Activated CD8-positive, alpha-beta memory T cell treated with anti-CD3 and anti-CD28 coated beads, Interleukin-2, amount 50 U/mL, for 48 hours (primary cell): ENCODE measurements around the gene SLC29A4.
"Not testable (repeated sequence)": the region's sequence is repeated elsewhere in the genome, so short reads cannot be mapped to it uniquely, and the experiment has no call there.

Experiments used
- DNase-seq: peaks from one replicate; pipeline ENCODE4 v3.0.0-alpha.2; 2020

The SLC29A4 gene, protein sequence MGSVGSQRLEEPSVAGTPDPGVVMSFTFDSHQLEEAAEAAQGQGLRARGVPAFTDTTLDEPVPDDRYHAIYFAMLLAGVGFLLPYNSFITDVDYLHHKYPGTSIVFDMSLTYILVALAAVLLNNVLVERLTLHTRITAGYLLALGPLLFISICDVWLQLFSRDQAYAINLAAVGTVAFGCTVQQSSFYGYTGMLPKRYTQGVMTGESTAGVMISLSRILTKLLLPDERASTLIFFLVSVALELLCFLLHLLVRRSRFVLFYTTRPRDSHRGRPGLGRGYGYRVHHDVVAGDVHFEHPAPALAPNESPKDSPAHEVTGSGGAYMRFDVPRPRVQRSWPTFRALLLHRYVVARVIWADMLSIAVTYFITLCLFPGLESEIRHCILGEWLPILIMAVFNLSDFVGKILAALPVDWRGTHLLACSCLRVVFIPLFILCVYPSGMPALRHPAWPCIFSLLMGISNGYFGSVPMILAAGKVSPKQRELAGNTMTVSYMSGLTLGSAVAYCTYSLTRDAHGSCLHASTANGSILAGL

DNA sequence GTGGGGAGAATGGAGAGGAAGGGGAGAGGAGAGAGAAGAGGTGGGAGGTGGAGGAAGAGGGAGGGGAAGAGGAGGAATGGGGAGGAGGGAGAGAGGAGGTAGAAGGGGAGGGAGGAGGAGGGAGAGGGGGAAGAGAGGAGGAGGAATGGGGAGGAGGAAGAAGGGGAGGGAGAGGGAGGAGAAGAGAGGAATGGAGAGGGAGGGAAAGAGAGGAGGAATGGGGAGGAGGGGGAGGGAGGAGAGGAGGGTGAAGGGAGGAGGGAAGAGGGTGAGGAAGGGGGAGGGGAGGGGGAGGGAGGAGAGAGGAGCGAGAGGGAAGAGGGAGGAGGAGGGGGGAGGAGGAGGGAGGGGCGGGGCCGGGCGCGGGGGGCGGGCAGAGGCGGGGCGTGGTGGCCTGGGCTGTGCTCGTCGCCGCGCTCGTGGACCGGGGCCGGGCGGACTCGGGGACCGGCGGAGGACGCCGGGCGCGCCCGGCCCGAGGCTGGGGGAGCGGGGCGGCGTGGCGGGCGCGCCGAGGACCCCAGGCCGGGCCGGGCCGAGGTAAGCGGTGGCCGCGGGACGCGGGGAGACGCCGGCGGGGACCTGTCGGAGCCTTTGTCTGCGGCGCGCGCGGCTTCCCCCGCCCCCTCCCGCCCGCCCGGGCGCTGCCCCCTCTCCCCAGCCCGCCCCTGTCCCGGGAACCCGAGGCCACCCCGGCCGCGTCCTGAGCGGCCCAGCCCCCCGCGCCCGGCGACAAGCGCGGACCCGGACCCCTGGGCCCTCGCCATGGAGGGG, at the start of gene SLC29A4:
Gene SLC29A4, plus strand, starts transcription at position 401 of the 774 bp plus-strand sequence. CDS start 4,874 bp downstream, outside the sequence.
- no peak for DNase-seq

DNA sequence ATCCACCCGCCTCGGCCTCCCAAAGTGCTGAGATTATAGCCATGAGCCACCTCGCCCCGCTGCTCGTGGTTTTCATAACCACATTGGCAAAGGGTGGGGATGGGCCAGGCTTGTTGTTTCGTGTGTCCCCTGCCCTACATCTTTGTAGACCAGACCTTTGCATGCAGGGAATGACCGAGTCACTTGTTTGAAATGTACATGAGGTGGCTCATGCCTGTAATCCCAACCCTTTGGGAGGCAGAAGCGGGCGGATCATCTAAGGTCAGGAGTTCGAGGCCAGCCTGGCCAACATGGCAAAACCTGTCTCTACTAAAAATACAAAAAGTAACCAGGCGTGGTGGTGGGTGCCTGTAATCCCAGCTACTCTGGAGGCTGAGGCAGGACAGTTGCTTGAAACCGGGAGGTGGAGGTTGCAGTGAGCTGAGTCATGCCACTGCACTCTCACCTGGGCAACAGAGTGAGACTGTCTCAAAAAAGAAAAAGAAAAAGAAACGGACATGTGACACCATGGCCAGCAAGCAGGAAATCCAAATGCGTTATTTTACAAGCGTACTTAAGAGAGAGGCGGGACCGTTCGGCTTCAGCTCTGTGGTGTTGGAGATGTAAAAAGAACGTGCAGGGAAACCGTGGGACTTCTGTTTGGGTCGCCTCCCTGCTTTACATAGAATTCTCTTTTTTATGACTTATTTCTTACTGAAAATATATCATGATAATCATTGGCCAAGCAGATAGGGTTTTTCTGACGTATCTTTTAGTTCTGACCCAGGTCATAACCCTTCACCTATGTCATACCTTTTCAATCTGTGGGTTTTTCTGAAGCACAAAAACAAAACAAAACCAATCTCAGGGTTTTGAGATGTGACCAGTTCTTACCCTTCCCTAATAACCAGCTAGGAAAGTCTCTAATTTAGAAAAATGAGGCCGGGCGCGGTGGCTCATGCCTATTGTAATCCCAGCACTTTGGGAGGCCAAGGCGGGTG, 47.6 kb upstream of the SLC29A4 start:
- no peak for DNase-seq

DNA sequence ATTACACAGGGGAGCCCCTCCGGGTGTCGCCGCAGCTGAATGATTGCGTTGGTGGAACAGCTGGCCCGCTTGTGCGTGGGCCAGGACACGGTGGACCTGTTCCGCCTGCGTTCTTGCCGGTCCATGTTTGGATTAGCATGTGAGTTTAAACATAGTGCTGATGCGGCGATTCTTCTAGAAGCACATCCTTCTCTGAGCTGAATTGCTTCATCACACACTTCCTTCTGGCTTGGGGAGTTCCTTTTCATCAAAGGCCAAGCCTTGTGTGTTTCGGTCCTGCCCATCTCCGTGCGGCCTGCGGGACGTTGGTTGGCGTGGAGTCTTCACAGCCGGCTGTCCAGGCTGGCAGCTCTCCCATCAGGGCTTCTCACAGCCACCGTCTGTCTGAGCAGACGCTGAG, 45.5 kb upstream of the SLC29A4 start:
- no peak for DNase-seq

DNA sequence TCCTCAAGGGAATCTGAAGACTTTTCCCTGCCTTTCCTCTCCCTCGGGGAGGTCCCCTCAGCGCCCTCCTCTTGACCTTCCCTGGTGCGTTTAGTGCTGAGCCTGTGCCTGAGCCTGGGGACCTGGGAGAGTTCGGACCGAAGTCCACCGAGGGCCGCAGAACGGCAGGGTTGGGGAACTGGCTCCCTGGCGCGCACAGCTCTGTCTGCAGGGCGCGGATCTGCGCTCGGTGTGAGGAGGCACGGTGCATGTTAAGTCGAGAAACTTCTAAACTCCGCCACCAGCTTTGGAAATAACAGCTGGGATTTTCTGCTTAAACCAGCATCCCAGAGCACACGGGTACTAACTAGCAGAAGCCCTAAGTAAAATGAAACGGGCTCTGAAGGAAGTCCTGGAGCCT, 44.2 kb upstream of the SLC29A4 start:
- DNase-seq = no peak

DNA sequence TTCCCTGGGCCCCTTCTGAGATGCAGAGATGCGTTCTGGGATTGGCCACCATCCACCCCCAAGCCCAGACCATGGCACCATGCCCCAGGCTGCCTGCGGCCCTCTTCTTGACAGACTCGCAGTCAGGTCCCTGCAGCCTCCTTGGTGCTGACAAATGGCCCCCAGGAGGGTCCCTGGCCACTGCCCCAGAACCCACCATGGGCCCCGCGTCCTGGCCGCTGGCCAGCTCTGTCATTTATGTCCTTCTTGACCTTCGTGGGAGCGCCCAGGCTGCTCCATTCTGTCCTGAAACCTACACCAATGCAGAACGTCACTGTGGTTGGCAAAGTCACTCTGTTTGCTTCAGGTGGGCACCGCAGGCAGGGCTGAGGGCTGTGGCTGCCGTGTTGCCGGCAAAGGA, 39.5 kb upstream of the SLC29A4 start:
- no peak for DNase-seq

DNA sequence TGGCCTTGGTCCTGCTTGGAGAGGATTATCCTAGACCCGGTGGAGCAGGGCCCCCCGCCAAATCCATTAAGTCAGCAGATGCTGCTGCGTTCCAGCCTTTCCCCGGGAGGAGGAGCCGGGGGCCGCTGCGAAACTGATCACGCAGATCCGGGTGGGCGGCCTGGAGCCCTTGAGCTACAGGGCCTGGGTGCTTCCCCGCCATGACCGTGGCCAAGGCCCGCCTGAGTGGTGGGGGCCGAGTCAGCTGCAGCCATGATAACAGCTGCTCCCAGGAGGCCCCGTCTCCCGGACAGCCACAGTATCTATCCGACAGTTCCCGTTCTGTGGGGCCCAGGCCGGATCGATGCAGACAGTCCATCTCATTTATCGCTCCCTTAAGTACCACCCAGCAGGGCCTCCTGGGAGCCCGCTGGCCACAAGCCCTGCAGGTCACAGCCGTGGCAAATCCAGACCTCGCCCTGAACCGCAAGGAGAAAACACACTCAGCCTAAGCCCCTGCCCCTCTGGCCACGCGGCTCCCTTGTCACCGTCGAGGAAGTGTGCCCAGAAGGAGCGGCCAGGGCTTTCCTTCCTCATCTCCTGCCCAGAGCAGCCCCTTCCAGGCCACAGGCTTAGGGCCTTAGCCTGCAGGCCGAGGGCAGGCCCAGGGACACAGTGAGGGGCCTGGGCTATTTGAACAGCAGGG, 34.4 kb upstream of the SLC29A4 start:
- DNase-seq = no peak

DNA sequence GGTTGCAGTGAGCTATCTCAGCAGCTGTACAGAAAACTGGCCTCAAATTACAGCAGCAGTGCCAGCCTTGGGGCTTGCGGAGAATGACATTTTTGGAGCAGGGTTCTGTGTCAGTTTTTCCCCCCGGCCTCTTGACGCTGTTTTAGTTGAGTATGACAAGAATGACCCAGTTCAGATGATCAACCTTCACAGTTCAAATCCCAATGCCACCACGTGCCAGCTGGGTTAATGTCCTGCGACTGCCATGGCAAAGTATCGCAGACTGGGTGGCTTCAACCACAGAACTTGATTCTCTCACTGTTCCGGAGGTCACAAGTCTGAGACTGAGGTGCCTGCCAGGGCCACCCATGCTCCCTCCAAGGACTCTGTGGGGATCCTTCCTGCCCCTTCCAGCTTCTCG, 32.0 kb upstream of the SLC29A4 start:
- not testable (repeated sequence) for DNase-seq

DNA sequence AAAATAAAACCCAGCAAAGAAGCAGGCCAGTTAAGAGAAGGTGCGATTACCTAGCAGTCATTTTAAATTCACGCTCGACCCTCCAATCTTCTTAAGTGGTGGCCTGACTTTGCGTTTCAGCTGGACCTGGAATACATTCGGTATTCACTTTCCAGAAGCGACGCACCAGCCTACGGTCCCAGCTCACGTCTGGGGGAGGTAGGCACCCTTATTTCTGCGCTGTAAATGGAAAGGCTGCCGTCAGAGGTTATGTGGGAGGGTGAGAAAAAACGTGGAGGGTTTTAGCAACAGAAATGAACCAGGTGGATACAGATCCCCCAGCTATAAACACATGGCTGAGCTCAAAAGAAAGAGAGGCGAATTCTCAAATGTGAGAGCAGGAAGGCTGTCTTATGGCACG, 29.2 kb upstream of the SLC29A4 start:
- DNase-seq = not testable (repeated sequence)

DNA sequence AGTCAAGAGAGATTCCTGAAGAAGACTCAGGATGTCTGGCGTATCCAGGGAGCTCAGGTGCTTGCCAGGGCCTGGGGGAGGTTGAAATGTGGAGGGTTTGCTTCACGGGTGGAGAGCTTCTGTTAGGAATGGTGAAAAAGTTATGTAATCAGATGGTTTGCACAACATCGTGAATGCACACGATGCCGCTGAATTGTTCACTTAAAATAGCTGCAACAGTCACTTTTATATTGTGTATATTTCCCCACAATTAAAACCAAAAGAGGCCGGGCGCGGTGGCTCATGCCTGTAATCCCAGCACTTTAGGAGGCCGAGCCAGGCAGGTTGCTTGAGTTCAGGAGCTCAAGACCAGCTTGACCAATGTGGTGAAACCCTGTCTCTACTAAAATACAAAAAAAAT, 28.4 kb upstream of the SLC29A4 start:
- DNase-seq = not testable (repeated sequence)

DNA sequence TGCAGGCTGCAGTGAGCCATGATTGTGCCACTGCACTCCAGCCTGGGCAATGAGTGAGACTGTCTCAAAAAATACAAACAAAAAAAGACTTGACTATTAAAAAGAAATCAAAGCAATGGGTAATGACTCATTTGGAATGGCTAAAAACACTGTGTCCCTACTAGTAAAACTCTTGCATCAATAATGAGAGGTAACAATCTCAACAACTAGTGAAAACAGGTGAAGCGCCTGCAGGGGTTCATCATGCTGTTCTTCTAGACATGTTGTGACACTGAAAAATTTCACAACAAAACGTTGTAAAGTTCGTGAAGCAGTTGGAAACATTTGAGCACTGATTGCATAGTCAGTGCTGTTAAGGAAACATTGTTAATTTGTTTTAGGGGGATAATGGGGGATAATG, 26.9 kb upstream of the SLC29A4 start:
- DNase-seq = no peak

DNA sequence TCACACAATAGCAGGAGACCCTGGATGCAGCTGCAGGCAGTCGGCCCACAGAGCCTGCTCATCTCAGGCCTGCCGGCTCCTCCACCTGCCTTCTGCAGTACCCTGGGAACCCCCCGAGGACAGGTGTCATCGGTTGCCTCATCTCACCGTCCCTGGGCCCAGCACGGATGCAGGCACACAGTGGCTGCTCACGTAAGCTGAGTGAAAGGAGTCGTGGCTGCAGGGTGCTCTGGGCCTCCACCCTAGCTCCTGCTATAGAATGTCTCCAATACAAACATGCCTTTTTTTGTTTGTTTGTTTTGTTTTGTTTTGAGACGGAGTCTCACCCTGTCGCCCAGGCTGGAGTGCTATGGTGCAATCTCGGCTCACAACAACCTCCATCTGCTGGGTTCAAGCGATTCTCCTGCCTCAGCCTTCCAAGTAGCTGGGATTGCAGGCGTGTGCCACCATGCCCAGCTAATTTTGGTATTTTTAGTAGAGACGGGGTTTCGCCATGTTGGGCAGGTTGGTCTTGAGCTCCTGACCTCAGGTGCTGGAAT, 22.1 kb upstream of the SLC29A4 start:
- DNase-seq = not testable (repeated sequence)

DNA sequence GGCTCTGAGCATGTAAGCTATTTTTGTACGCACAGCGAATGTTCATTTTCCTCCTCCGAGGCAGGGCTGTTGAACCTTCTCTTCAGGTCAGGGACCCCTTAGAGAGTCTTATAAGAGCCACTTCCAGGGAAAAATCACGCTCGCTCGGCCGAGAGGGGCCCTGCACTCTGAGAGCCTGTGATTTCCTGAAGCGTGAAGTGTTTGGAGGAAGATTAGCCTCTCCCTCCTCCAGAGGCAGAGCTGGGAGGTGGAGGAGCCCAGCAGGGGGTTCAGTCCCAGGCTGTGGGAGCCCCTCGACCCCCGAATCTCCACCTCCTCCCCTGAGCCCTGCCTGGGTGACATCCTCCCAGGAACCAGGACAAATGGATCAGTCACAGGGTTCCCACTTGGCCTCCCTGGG, 19.7 kb upstream of the SLC29A4 start:
- not testable (repeated sequence) for DNase-seq

DNA sequence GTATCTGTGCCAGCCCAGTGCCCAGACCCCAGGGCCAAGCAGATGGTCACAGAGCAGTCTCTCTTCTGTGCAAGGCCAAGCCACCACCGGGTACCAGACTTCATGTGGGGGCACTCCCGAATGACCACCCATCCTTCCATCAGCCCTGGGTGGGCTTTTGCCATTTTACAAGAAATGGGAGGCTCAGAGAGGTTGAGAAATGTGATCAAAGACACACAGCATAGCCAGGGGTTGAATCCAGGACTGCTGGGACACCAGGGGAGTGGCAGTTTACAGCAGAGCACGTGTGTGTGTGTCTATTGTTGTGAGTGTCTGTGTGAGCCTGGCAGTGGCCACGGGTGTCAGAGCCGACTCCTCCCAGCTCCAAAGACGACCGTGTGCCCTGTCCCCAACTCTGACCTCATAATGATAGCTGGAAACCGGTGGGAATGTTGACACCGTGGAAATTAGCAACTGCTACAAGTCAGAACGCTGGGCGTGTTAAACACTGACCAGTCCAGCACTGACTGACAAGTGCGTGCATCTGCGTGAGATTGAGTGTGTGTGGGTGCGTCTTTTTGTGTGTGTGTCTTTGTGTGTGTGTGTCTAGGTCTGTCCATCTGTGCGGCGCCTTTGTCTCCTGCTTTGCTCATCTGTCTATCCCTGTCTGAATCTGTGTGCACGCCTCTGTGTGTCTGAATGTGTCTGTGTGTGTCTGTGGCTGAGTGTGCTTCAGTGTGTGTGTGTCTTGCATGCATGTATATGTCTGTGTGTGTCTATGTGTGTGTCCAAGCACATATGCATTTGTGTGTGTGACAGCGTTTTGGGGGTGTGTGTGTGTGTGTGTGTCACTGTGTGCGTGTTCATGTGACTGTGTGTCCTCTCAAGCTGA, 17.2 kb upstream of the SLC29A4 start:
- no peak for DNase-seq

DNA sequence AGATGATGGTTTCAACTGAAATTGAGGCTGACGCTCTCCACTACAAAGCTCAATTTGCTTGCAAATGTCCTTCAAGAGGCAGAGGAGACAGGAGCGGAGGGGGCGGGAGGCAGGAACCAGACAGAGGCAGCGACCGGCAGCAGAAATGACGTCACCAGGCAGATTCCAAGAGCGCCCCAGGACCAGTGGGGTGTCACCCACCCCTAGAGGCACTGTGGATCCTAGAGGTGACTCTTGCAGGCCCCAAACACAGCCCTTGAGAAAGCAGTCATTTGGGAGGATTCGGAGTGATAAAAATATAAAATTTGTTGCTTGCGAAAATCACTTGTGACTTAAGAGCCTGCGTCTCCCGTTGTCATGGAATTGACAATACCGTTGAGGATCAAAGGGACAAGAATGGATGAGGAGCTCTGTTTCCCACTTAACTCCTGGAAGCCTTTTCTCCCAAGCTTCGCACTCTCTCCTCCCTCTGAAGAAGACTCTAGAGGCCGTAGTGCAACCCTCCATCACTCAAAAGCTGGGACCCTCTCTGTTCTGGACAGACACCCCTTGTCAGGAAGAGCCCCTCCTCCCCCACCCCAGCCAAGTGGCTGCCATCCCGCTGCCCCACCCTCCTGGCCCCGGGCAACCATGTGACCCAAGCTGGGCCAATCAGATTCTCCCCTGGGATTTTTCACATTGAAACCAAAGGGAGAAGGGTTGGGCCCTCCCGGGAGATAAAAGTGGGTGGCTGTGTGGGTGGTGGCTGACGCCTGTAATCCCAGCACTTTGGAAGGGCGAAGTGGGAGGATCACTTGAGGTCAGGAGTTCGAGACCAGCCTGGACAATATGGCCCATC, 16.3 kb upstream of the SLC29A4 start:
- DNase-seq = no peak

DNA sequence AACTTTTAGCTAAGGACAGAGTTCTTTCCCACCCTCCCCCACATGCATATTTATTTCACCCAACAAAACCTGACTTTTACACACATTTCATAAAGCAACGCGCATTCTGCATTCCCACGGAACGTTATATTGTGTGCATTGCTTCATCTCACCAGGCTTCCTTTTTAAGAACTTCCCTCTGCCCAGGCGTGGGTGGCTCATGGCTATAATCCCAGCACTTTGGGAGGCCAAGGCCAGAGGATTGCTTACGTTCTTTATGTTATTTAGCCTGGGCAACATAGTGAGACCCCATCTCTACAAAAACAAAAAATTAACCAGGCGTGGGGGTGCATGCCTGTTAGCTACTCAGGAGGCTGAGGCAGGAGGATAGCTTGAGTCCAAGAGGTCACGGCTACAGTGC, 14.9 kb upstream of the SLC29A4 start:
- DNase-seq = not testable (repeated sequence)

DNA sequence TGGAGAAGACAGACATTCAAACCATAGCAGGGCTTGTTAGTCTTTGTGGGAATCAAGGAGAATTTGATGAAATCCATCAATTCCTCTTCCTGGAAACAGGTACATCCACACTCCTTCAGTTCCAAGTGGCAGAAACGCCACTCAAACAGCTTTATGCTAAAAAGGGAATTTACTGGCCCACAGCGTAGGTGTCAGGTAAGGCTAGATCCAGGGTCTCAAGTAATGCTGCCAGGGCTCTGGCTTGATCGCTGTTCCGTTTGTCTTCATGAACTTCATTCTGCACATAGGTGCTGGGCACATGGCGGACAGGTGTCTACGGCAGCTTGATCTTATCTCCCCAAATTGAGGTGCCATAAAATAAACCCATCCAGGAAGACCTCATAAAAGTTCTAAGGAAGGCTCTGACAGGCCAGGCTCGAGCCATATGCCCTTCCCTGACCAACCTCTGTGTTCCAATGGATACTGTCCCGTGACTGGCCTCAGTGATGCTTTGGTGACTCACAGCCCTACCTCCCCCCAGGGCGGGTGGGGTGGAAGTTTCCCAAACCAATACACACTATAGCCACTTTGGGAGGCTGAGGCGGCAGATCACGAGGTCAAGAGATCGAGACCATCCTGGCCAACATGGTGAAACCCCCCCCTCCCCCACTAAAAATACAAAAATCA, 12.6 kb upstream of the SLC29A4 start:
- DNase-seq = not testable (repeated sequence)

DNA sequence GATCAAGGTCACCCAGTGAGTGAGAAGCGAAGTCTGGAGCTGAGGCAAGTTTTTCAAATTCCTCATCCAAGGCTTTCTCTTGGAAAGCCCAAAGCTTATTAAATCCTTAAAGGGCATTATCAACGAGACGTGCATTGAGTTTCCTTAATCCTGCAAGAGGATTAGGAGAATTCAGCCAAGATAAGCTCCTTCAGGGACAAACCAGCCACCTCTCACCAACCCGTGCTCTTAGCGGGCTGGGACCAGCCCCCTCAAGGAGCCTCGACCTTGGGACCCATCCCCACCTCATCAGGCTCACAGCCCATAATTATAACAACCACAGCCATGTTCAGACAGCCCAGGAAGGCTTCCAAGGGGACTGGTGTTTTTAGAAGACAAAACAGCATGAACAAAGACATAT, 12.0 kb upstream of the SLC29A4 start:
- DNase-seq = no peak

DNA sequence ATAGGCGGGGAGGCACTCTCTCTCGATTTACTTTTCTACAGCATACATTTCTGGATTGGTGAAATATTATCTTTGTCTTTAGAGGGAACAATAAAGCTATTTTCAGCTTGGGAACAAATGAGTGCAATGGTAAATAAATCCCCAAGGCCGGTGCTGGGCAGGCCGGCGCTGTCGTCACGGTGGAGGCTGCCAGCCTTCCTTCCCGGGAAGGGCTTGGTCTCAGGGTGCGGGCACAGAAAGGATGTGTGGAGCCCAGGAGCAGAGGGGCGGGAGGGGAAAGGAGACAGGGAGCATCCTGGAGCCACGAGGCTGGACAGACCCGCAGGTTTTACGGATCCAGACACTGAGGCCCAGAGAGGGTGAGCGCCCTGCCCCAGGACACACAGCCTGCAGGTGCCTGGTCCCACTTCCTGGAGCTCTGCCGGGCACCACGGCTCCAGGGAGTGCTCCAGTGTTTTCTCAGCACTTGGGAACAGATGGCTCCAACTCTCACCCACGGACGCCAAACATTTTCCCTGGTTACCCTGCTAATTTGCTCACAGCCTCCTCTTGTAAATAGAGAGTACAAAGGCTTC, 8.8 kb upstream of the SLC29A4 start:
- not testable (repeated sequence) for DNase-seq

DNA sequence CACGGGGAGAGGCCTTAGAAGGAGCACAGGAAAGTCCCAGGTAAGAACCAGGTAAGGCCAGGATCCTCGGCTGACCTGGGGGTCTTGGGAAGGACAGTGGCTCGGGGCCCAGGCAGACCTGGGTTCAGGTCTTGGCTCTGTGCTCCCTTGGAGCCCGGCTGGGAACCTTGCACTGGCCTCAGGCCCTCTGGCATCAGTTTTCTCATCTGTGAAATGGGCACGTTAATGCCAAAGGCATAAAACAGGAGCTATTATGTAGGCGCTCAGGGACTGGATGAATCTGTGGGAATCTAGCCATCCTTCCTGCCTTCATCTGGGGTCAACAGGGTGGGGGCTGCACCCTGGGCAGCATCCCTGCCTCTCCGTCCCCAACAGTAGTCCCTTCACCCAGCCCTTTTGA, 8.3 kb upstream of the SLC29A4 start:
- DNase-seq = no peak
